ENCODE measurements around the gene TM7SF3. TPM values are rescaled to one million over a fixed set of nuclear protein-coding genes. Genes with fewer than 3 reads are reported as not detected.

Gene TM7SF3
- polyA plus RNA-seq, 1 donor from 2014 or later: 46.1 TPM

DNA sequence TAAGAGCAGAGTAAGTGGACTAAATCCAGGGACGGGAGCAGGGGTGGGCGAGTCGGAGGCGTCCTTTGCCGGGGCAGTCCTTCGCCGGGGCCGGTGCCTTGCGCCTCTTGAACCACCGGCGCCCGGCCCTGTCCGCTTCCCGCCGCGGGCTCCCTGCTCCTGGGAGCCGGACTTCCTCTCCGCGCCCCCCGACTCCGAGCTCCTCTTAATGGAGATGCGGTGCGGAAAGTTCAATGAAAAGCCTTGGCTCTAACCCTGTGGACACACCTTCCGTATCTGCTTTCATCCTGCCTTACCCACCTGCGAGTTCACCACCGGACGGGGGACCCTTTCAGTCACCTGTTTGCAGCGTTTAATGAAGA lies 75.5 kb downstream of the TM7SF3 start:
- Mint-ChIP-seq H3K4me3 (peak overlapping the region; percentile 94 to 99 (median 97)), H3K36me3 (peaks cover 10% of the 10 kb centered on the region), H3K27me3 (no peaks in the 10 kb centered on the region), H3K9me3 (no peaks in the 10 kb centered on the region), H3K4me1 (peaks cover 51 to 55% (median 54%) of the 10 kb centered on the region in 3 donors), H3K27ac (peak overlapping the region; percentile 89 to 99 (median 97))

DNA sequence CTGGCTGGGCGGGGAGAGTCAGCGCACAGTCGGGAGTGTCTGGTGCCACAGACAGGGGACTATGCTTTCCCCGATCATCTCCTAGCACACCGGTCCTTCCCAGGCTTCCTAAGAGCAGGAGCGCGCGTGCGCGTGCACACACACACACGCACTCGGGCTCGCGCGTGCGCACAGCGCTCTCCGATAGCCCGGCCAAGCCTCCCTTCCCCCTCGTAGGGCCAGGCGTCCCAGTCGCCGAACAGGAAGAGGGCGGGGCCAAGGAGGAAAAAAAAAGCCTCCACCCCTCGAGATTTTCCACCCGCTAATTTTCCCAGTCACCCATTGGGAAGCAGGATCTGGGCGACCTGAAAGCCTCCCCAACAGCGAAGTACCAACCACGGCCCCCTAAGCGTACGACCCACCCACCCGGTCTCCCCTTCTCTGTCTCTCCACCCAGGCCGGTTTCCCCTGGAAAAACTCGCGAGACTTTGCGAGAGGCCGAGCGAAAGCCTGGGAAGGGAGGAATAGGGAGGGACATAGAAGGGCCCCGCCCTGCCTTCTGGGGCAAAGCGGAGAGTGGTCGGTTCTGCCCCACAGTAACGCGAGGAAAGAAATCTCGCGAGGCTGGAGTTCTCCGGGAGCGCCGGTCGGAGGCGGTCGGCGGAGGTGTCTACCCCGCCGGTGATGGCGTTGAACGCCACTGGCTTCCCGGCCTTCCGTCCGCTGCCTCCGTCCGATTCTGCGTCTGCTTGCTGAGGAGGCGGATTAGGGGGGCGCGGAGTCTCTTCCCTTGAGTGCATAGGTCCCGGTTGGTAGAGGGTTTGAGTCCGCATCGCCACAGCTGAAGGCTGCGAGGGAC lies 76.1 kb downstream of the TM7SF3 start, which contains the start of the genes FGFR1OP2 and INTS13:
Gene FGFR1OP2 (plus strand): TSS at position 608 of the 838 bp plus-strand sequence. CDS start 15,689 bp downstream, outside the sequence.
Gene INTS13 (minus strand): TSS at position 119 of the 838 bp plus-strand sequence. CDS start 1,178 bp downstream, outside the sequence.
- H3K4me1 Mint-ChIP-seq: peaks cover 47 to 58% (median 50%) of the 10 kb centered on the region in 3 donors
- H3K27ac Mint-ChIP-seq: peak within 1 kb of the TSS; percentile 89 to 99 (median 97)
- peaks cover 10% of the 10 kb centered on the region for H3K36me3 Mint-ChIP-seq
- H3K9me3 Mint-ChIP-seq: no peaks in the 10 kb centered on the region
- H3K4me3 Mint-ChIP-seq: peak within 1 kb of the TSS; percentile 94 to 99 (median 97)
- no peaks in the 10 kb centered on the region for H3K27me3 Mint-ChIP-seq

DNA sequence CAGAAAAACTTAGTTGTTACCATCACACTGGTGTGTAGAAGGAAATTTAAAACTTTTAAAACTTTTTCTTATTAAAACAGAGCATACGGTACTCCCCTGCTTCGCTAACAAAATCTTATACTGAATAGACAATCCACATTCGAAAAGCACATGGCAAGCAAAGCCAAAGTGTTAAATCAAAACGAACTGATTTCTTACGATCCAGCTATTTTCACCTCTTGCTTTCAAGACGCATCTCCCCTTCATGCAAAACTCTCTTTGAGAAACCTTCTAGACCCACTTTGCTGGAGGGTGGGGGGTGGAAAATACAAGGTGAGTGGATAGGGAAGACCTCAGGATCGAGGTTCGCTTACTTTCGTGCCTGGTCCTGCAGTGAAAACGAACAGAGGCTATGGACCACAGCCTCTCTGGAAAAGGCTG lies 76.7 kb downstream of the TM7SF3 start:
- Mint-ChIP-seq H3K36me3 (peaks cover 11% of the 10 kb centered on the region), H3K4me1 (peaks cover 45 to 58% (median 49%) of the 10 kb centered on the region in 3 donors), H3K27ac (peak overlapping the region; percentile 89 to 99 (median 97)), H3K9me3 (no peaks in the 10 kb centered on the region), H3K27me3 (no peaks in the 10 kb centered on the region), H3K4me3 (peak overlapping the region; percentile 94 to 99 (median 97))

DNA sequence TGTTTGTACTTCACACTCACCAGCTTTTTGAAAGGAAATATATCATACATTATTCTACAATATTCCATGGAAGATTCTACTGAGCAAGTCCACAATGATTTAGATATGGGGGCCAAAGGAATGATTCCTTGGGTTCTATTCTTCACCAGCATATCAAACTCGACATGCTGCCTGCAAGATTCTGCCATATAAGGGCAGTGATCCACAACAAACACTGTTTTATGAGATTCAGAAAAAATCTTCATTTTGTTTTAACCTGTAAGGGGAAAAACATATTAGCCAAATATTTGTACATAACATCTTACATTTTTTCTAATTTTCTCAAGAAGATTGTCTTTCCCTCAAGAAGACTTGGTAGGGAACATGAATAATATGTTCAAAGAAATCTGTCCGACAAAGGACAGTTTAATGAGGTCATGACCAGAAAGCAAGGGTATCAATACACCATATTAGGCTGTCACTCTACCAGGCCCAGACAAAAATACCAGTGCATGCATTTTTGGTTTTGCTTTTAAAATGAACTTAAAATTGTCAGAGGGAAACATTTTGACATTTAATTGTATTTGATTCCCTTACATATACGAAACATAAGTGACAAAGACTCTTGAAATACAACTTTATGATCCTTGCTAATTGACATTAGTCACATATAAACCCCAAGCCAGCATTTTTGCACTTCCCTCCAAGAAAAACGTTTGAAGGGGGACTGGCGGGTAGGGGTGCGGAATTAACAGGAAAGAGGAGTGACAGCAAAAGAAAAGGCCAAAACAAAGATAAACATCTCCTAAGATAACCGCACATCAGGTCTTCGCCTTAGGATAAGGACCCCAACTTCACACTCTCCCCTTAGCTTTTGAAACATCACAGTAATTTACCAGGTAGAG lies 77.4 kb downstream of the TM7SF3 start:
- Mint-ChIP-seq H3K36me3 (peaks cover 11% of the 10 kb centered on the region), H3K4me1 (peaks cover 38 to 56% (median 46%) of the 10 kb centered on the region in 3 donors), H3K27me3 (no peaks in the 10 kb centered on the region), H3K9me3 (no peaks in the 10 kb centered on the region), H3K4me3 (peak overlapping the region; percentile 94 to 99 (median 97)), H3K27ac (peak overlapping the region; percentile 89 to 99 (median 97))

DNA sequence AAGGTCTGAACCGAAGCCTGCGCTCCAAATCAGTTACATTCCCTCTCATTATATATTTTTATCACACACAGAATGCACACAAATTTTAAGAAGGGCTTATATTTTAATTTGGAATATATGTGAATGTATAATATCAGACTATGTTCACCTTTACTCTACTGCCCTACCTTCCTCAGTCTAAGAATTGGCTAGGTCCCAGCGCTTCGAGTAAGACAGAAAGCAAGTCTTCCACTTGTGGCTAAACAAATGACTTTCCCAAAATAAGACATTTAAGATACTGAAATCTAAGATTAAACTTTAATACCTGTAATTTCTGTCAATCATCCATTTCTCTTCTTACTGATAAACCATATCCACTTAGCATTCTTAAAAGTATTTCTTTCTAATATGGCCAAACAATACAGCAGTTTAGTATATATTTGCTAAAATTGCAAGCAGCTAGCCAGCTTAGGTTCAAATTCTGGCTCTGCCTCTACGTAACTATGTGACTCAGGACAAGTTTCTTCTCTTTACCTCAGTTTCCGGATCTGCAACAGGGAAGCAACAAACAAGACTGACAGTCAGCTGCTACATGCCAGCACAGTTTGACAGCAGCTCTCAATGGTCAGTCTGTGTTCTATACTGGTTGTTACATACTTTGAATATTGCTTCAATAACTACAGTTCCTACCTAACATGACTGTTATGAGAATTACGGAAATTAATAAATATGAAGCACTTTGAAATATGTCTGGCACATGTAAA lies 78.4 kb downstream of the TM7SF3 start:
- Mint-ChIP-seq H3K36me3 (peaks cover 9% of the 10 kb centered on the region), H3K4me1 (peaks cover 29 to 51% (median 37%) of the 10 kb centered on the region in 3 donors)

DNA sequence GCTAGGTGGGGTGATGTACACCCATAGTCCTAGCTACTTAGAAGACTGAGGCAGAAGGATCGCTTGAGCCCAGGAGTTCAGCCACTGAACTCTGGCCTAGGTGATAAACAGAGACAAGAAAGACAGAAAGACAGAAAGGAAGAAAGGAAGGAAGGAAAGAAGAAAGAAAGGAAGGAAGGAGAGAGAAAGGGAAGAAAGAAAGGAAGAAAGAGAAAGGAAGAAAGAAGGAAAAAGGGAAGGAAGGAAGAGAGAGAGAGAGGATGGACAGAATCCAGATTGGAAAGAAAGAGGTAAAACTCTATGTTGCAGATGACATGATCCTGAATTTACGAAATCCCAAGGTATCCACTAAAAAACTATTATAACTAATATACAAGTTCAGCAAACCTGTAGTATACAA lies 84.6 kb downstream of the TM7SF3 start:
- Mint-ChIP-seq H3K36me3 (peaks cover 18% of the 10 kb centered on the region), H3K27ac (no peak overlapping the region), H3K4me3 (peak overlapping the region in 1 of 4 donors; percentile 5), H3K4me1 (peaks cover 10 to 16% (median 12%) of the 10 kb centered on the region in 3 donors), H3K27me3 (no peaks in the 10 kb centered on the region), H3K9me3 (no peaks in the 10 kb centered on the region)

More for the DNA sequence above, 78.4 kb downstream of the TM7SF3 start:
- Mint-ChIP-seq H3K4me3 (peak overlapping the region in 3 of 4 donors; percentile 39 to 94 (median 66)), H3K27ac (peak overlapping the region in 2 of 3 donors; percentile 60 to 89), H3K27me3 (no peaks in the 10 kb centered on the region), H3K9me3 (no peaks in the 10 kb centered on the region)

DNA sequence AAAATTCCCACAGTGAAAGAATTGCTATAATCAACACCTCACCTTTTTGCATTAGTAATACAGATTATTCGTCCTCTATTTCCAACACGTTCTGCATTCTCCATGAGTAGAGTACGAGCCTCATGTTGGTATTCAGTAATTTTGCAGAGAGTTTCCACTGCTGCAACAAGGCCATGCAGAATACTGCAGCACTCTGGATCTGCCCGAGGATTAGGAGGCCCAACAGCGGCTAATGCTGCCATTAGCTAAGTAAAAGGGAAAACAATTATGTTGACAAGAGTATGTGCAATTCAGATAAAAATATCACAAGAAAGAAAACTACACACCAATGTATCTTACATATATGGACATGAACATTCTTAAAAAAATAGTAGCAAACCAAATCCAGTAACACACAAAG lies 85.5 kb downstream of the TM7SF3 start:
- Mint-ChIP-seq H3K36me3 (peaks cover 12% of the 10 kb centered on the region), H3K4me1 (peaks cover 9 to 14% (median 9%) of the 10 kb centered on the region in 3 donors), H3K27ac (no peak overlapping the region), H3K9me3 (no peaks in the 10 kb centered on the region), H3K4me3 (no peak overlapping the region), H3K27me3 (no peaks in the 10 kb centered on the region)

Other genes with a start within 250 kb of the TM7SF3 start
- 27.5 TPM for gene ITPR2, start 181.2 kb downstream of the TM7SF3 start, polyA plus RNA-seq
- 14.6 TPM for gene INTS13, start 76.4 kb downstream of the TM7SF3 start, polyA plus RNA-seq
- gene FGFR1OP2, start 75.9 kb downstream of the TM7SF3 start, polyA plus RNA-seq: 66.2 TPM
- 17.4 TPM for gene MED21, start 8.2 kb upstream of the TM7SF3 start, polyA plus RNA-seq
- not detected for gene C12orf71, start 68.2 kb upstream of the TM7SF3 start, polyA plus RNA-seq
- gene STK38L, start 229.9 kb upstream of the TM7SF3 start, polyA plus RNA-seq: 12.7 TPM